NCI-H2107 (cell line): Measurements from ENCODE around the gene GNG13.

Experiments
- DNase-seq: peaks from one replicate; lab custom pipeline; 2025; lab: John Stamatoyannopoulos, UW

GNG13 gene

GRCh38 chr16:793414-793813 is 7.1 kb downstream of the GNG13 start:
- no peak for DNase-seq

DNA sequence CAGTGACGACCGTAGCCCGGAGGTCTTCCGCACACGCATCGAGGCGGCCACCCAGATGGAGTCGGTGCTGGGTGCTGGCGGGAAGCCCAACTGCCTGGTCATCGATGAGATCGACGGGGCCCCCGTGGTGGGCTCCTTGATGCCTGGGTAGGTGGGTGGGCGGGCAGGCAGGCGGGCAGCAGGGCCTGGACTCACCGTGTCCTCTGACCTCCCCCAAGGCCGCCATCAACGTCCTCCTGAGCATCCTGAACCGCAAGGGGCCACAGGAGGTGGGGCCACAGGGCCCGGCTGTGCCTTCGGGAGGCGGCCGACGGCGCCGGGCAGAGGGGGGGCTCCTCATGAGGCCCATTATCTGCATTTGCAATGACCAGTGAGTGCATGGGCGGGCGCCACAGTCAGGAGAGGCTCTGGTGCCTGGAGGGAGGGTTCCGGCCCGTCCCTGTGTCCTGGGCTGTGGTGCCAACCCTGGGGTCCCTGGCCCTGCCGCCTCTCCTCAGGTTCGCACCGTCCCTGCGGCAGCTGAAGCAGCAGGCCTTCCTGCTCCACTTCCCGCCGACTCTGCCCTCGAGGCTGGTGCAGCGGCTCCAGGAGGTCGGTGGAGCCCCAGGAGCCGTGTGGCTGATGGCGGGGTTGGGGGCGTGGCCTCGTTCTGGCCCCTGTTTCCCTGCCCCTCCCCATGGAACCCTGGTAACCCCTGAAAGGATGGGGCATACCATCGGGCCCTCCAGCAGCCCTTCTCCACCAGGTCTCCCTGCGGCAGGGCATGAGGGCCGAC is 8.1 kb downstream of the GNG13 start:
- no peak for DNase-seq

DNA sequence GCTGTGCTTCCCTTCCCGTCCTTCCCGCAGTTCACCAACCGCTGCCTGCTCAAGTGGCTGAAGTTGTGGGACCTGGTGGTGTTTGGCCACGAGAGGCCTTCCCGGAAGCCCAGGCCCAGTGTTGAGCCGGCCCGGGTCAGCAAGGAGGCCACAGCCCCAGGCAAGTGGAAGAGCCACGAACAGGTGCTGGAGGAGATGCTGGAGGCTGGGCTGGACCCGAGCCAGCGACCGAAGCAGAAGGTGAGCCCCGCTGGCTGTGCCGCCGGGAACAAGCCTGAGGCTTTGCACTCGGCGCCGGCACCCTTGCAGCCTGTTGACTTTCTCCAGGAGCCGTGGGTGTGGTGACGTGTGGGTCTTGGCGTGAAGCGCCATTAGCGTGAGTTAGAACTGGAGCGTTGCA is 9.4 kb downstream of the GNG13 start:
- no peak for DNase-seq

GRCh38 chr16:790086-790485 is 10.4 kb downstream of the GNG13 start:
- no peak for DNase-seq

DNA sequence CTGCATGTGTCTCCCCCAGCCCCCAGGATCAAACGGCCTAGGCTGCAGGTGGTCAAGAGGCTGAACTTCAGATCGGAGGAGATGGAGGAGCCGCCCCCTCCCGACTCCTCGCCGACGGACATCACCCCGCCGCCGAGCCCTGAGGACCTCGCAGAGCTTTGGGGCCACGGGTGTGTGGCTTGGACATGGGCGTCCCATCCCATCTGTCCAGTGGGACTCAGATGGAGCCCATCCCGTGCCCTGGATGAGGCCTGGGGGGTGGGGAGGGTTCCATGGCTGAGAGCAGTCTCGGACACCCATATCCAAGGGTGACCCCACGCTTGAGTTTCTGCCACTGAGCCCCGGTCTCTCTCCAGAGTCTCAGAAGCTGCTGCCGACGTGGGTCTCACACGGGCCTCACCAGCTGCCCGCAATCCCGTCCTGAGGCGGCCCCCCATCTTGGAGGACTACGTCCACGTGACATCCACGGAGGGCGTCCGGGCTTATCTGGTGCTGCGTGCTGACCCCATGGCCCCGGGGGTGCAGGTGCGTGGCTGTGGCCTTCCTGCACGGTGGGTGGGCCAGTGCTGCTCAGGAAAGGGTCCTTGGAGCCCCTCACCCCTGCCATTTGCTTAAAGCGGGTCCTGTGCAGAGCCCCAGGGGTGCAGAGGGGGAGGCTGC is 11.2 kb downstream of the GNG13 start:
- DNase-seq = no peak

DNA sequence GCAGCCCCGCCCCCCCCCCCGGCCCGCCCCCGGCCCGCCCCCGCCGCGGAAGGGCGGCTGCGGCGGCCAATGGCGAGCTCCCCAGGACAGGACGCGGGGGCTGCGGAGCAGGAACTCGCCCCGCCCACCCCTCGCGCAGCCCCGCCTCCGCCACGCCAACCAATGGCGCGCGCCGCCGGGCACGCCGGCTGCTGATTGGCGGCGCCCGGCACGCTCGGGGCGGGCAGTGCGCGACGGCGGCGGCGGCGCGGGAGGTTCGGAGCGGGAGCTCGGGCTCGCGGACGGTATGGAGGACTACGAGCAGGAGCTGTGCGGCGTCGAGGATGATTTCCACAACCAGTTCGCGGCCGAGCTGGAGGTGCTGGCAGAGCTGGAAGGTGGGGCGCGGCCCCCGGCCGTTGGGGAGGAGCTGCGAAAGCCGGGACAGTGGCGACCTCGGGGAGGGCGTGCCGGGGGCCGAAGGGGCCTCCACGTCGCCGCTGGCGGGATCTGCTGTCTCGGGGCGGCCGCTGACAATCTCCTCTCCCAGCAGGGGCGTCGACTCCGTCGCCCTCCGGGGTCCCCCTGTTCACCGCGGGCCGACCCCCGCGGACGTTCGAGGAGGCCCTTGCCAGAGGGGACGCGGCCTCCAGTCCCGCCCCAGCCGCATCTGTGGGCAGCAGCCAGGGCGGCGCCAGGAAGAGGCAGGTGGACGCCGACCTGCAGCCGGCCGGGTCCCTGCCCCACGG is 12.0 kb downstream of the GNG13 start, which contains the start of gene CHTF18:
TSS of gene CHTF18 (plus strand) at position 222 of the 728 bp plus-strand sequence. CDS start at position 287, 65 bp downstream.
- DNase-seq = peak; percentile 91

- DNase-seq = no peak
These were observed 12.5 kb downstream of the GNG13 start, which contains the start of gene RPUSD1 for GRCh38 chr16:787978-788398. TSS of gene RPUSD1 (minus strand) at chr16:788381. CDS start at chr16:787737, 644 bp downstream.

- DNase-seq = no peak
These were observed 13.1 kb downstream of the GNG13 start for GRCh38 chr16:787321-787966.

- peak; percentile 25 for DNase-seq
These were observed 14.7 kb downstream of the GNG13 start for GRCh38 chr16:785563-786535.

- no peak for DNase-seq
These were observed 16.1 kb downstream of the GNG13 start for GRCh38 chr16:784431-784830.

DNA sequence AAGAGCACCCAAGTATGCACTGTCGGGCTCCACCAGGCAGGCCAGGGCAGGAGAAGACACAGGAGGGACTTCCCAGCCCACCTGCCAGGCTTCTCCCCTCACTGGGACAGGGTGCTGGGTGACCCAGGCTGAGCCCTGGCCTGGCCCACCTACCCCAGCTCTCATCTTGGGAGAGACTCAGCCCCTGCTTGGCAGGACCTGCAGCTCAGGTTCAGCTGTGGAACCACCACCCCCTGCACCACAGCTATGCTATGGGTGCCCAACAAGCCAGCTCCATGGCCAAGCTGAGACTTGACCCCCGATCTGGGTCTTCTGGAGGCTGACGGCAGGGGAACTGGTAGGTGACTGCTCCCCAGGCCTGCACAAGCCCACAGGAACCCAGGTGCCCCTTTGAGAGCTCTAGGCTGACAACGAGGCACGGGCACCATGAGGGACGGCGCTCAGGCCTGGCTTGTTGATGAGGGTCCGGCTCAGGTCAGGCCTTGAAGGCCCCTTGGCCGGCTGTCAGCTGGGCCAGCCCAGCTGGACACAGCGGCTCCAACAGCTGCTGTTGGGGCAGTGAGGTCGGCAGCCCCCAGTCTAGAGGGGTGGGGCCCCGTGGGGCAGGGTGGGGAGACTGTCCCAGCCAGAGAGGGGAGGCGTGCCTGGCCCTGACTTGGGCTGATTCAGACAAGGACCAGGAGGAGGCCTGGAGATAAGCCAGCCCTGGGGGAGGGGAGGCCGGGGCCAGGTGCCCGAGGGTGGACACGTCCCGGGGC is 17.0 kb downstream of the GNG13 start:
- DNase-seq = no peak

DNA sequence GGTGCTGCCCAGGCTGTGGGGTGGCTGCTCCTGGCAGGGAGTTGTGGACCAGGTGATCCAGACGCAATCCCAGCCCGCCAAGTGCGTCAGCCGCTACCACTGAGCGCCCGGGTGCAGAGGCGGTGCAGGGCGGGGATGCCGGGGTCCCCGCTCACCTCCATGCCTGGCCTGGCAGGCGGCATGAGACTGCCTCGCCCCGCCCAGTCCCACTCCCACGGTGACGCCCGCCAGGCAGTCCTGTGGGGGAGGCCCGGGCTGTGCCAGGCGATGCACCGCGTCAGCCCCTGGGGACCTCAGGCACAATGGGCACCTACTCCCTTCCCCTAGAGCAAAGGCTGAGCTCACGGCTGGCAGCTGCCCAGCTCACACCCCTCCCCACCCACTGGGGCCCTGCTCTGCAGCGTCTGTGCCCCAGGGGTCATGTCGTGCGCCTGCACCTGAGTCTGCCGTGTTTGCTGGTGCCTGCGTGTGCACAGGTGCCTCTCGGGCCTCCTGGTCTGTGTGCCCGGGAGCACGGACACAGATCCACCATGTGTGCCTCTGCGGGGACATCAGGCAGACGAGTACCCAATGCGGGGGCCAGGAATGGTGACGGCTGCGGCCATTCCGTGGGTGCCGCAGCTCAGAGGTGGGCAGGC is 17.6 kb downstream of the GNG13 start:
- DNase-seq = peak; percentile 68

DNA sequence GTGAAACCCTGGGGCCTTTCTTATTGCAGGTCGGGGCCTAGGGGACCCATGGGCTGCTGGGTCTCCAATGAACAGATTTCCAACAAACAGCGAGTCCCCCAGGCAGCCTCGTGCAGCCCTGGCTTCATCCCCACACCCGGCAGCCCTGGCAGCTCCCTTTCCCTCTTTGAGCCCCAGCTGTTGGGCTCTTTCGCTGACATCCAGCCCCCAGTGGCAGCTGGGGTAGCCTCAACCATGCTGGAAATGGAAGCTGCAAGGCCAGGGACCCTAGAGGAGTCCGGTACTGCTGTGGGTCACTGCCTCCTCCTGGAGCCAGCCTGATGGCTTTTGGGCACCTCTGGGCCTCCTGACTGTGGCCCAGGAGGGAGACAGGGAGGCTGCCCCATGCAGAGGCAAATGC is 18.3 kb downstream of the GNG13 start:
- DNase-seq = no peak

GRCh38 chr16:781346-782010 is 19.1 kb downstream of the GNG13 start:
- no peak for DNase-seq

DNA sequence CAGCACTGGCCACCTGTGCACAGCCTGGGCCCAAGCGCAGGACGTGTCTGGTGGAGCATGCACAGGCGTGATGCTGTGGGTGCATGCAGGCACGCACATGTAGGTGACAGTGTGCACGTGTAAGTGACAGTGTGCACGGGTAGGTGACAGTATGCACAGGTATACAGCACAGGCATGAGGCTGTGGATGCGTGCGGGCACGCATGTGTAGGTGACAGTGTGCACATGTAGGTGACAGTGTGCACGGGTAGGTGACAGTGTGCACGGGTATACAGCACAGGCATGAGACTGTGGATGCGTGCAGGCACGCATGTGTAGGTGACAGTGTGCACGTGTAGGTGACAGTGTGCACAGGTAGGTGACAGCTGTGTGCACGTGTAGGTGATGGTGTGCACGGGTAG is 20.2 kb downstream of the GNG13 start:
- DNase-seq = no peak

GRCh38 chr16:779561-779960 is 21.0 kb downstream of the GNG13 start:
- no peak for DNase-seq

- no peak for DNase-seq
These were observed 21.5 kb downstream of the GNG13 start for GRCh38 chr16:778909-779527.

GRCh38 chr16:778447-778846 is 22.1 kb downstream of the GNG13 start:
- no peak for DNase-seq

GRCh38 chr16:777826-778225 is 22.7 kb downstream of the GNG13 start:
- DNase-seq = no peak
